ENCODE data around the gene MMD.
A peak's percentile ranks its signal among the peaks of the same experiment; 100 is the strongest.
"Not testable (repeated sequence)": the region's sequence is repeated elsewhere in the genome, so short reads cannot be mapped to it uniquely, and the experiment has no call there.

The MMD gene

GRCh38 chr17:55421179-55421934 is at the start of gene MMD:
MMD (minus strand) TSS chr17:55421835; CDS start chr17:55421695, 140 bp downstream.
- DNase-seq (ENCODE audit: low read depth) = peak; percentile 3

GRCh38 chr17:55466671-55467070 is 45.0 kb upstream of the MMD start:
- no peak for DNase-seq (ENCODE audit: low read depth)

- DNase-seq (ENCODE audit: low read depth) = not testable (repeated sequence)
Observed at GRCh38 chr17:55465771-55466170, 44.1 kb upstream of the MMD start.

GRCh38 chr17:55463600-55463999 is 42.0 kb upstream of the MMD start:
- no peak for DNase-seq (ENCODE audit: low read depth)

GRCh38 chr17:55462711-55463110 is 41.1 kb upstream of the MMD start:
- no peak for DNase-seq (ENCODE audit: low read depth)

DNA sequence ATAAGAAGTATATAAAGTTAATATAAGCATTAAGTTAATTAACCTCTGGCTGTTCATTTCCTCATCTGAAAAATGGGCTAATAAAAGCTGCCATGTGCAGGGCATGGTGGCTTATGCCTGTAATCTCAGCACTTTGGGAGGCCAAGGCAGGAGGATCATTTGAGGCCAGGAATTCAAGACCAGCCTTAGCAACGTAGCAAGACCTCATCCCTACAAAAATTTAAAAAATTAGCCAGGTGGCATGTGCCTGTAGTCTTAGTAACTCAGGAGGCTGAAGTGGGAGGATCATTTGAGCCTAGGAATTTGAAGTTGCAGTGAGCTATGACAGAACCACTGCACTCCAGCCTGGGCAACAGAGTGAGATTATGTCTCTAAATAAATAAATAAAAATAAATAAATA is 40.6 kb upstream of the MMD start:
- DNase-seq (ENCODE audit: low read depth) = no peak

DNA sequence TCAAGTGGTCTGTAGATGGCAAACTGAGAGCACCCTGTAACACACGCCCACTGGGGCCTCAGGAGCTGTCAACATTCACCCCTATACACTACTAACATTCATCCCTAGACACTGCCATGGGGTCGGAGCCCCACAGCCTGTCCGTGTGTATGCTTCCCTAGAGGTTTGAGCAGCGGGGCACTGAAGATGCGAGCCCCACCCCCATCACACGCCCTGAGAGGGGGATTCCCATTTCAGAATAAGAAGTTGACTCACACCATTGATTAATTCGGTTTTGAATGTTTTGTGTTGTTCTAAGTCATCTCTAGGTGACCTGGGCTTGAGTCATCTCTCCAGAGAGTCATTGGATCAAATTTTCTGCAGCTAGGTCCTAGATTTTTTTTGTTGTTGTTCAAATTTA is 37.3 kb upstream of the MMD start:
- DNase-seq (ENCODE audit: low read depth) = peak; percentile 49

GRCh38 chr17:55458287-55458900 is 36.8 kb upstream of the MMD start:
- DNase-seq (ENCODE audit: low read depth) = no peak

DNA sequence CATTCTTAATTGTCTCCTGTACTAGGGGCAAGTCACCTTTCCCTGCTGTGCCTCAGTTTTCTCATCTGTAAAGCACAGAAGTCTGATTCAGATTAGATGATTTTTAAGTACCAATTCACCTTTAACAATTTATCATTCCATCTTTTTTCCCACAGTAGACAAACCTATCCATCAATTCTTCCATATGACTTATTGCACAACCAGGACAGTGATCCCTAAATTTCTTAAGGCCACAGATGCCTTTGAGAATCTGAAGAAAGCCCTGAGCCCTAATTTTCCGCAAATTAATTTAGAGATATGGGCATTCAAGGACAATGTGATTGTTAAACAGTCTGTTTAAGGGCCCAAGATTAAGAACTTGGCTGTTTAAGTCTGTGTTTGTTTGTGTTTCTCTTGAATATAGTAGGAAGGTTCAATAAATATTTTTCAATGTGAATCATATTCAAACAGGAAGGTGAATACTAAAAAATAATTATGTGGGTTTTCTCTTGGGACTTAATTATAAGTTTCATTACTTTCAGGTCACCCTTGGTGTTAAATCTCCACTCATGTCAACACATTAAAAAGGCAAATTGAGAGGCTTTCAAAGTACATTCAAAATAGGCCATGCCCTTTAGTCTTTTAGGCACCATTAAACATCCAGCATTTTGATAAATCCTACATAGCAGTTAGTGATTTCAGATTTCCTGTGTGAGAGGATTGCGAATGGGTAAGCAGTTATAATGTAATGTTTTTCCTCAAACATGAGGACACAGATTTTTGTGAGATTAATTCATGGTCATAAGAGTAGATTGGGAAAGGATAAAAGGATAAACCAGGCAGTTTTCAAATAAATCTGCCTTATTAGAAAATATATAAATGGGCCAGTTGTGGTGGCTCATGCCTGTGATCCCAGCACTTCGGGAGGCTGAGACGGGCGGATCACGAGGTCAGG is 34.9 kb upstream of the MMD start:
- no peak for DNase-seq (ENCODE audit: low read depth)

GRCh38 chr17:55454906-55455474 is 33.4 kb upstream of the MMD start:
- no peak for DNase-seq (ENCODE audit: low read depth)

GRCh38 chr17:55453839-55454557 is 32.4 kb upstream of the MMD start:
- DNase-seq (ENCODE audit: low read depth) = no peak

DNA sequence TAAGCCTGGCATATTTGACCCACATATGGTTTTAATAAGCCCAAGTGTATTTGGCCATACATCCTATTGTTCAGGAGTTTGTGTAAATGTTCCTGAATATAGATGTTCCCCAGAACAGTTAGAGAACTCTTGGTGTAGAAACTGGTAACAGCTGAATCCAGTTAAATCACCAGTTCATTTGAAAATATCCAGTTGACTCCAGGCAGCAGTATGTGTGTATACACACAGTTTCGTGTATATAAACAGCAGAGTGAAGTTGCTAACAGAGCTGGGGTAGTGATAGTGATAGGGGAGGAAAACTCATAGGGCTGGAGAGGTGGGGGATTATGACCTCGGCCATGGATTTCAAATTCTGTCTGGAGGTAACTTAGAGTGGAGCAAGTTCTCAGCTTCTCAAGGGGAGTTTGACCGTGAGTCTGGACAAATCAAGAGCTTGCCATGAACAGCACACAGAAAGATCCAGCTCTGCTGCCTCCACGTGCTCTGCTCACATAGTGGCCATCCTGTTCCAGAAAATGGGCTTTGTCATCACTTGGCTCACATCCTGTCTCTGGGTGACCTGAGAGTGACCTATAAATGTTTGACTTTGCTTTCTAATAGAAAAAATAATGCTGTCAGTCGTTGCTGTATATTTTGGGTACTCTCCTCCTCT is 30.6 kb upstream of the MMD start:
- no peak for DNase-seq (ENCODE audit: low read depth)

GRCh38 chr17:55451758-55452138 is 30.1 kb upstream of the MMD start:
- no peak for DNase-seq (ENCODE audit: low read depth)

GRCh38 chr17:55451203-55451641 is 29.6 kb upstream of the MMD start:
- DNase-seq (ENCODE audit: low read depth) = no peak

GRCh38 chr17:55450232-55450825 is 28.7 kb upstream of the MMD start:
- no peak for DNase-seq (ENCODE audit: low read depth)

GRCh38 chr17:55448681-55449080 is 27.0 kb upstream of the MMD start:
- DNase-seq (ENCODE audit: low read depth) = no peak

DNA sequence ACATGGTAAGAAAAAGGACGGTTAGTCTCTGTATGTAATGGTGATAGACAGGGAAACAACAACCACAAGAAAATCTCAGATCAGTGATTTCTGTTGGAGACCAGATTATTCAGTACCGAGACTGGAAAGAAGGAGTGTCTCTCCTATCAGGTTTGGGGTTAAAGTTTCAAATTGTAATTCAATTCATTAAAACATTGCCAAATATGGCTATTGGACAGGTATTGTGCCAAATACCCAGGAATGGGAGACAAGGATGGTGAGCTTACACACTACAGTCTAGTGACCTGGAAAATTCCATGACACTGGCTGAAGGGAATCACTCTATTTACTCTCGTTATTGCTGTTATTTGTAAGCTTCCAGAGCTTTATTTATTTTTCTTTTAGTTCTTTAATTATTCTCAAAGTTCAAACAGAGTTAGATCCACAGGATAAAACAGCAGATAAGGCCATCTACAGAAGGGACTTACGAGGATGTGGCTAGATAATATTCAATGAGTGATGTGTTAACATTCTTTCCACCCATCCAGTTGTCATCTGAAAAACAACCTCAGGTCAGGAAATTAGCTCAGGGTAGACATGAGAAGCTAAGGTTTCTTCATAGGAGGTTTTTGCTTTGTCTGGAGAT is 25.1 kb upstream of the MMD start:
- no peak for DNase-seq (ENCODE audit: low read depth)

DNA sequence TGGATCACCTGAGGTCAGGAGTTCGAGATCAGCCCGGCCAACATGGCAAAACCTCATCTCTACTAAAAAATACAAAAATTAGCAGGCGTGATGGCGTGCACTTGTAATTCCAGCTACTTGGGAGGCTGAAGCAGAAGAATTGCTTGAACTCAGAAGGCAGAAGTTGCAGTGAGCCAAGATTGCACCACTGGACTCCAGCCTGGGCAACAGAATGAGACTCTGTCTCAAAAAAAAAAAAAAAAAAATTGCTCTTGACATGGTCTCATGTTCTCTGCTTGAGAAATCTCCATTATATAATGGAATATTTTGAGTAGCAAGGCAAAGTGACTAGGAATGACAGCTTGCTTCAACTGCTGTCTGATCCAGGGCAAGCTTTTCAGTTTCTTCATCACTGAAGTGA is 24.4 kb upstream of the MMD start:
- not testable (repeated sequence) for DNase-seq (ENCODE audit: low read depth)

DNA sequence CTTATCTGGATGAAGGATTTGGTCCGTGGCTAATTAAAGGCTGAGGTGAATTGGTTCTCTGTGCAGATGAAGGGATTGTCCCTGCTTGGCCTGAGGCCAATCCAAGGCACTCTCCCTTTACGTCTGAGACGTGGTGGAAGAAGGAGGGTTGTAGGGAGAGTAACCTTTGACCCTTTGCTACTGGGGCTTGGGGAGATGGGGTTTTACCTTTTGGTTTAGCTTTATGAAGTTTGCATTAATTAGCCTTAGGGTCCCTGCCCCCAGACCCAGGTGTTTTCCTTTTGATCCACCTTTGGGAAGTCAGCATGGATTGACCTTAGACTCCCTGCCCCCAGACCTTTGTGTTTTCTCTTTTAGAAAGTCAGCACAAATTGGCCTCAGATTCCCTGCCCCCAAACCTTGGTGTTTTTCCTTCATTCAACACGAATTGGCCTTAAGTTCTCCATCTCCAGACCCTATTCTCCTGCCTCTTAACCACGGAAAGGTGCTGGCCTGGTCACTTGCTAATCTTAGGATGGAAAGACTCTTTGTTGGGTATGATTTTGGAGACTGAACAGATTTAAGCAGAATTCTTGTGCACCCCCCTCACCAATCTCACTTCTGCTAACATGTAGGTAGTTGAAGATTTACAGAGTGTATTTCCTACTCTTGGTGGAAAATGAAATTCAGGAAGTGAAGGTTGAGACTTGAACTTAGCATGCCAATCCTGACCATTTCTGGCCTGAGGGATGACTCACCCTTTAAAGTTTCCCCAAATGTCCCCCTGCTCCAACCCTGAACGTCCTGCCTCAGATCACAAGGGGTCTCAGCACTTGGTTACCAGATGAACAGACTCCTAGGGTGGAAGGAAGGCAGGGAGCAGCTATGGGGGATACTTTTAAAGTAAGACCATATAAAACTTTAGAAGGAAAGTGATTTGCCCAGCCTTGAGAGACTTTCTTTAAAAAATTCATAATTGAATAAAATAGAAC is 23.1 kb upstream of the MMD start:
- no peak for DNase-seq (ENCODE audit: low read depth)

Data from activated T-cell treated with anti-CD3 and anti-CD28 coated beads for 24 hours (primary cell).